Measurements from ENCODE around the gene NOG. TPM values are rescaled to one million over a fixed set of nuclear protein-coding genes. Genes with fewer than 3 reads are reported as not detected.

NOG gene
- total RNA-seq, 4 donors from 2014 or later = 2.9 to 6.7 (median 3.1) TPM

DNA sequence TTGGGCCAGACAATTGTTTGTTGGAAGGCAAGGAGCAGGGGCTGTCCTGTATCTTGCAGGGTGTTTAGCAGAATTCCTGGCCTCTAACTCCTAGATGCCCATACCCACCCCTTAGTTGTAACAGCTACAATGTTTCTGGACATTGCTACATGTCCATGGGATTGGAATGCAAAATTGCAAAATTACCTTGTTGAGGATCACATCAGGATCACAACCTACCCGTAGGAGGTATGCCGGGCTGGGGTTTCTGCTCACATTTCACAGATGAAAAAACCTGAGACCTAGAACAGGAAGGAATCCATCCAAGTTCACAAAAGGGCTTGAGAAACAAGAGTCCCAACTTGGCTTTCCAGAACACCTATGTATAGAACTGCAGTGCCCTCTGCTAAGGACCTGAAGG lies 22.7 kb downstream of the NOG start:
- intact Hi-C loops (cut with DNase I; ENCODE audit: low total_unique reads) = no loop called here
- no peak for DNase-seq
- no peak for TF ChIP-seq POLR2A (IDR thresholded peaks at IDR 0.05)
- TF ChIP-seq, protein P1, sequence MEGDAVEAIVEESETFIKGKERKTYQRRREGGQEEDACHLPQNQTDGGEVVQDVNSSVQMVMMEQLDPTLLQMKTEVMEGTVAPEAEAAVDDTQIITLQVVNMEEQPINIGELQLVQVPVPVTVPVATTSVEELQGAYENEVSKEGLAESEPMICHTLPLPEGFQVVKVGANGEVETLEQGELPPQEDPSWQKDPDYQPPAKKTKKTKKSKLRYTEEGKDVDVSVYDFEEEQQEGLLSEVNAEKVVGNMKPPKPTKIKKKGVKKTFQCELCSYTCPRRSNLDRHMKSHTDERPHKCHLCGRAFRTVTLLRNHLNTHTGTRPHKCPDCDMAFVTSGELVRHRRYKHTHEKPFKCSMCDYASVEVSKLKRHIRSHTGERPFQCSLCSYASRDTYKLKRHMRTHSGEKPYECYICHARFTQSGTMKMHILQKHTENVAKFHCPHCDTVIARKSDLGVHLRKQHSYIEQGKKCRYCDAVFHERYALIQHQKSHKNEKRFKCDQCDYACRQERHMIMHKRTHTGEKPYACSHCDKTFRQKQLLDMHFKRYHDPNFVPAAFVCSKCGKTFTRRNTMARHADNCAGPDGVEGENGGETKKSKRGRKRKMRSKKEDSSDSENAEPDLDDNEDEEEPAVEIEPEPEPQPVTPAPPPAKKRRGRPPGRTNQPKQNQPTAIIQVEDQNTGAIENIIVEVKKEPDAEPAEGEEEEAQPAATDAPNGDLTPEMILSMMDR (IDR thresholded peaks at IDR 0.05 in 4 of 5, conservative IDR thresholded peaks at IDR 0.05 in 1 of 5) = no peak
- Histone ChIP-seq H3K27ac (no peak overlapping the region), H3K9me3 (no peaks in the 10 kb centered on the region), H3K4me1 (no peaks in the 10 kb centered on the region), H3K36me3 (no peaks in the 10 kb centered on the region), H3K27me3 (no peaks in the 10 kb centered on the region), H3K4me3 (no peak overlapping the region)
- no peak for ATAC-seq
- in situ Hi-C loops (cut with MboI; ENCODE audit: low sequenced_read_pairs in 4 of 4) = no loop called here

DNA sequence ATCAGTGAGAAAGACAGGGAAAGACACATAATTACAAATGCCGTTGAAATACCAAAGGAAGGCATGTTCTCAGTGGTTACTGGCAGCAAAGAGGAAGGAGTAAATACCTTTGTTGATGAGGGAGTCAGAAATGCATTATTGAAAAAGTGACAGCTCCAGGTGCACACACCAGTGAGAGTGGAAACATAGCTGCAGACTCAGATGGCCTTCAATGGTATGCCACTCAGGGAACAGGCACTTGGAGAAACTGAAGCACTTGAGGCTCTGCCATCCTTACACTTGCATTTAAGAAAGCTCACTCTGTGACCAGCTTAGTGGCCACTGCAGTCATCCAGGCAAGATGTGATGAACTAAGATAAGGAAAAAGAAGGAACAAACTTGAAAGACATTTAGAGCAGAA lies 29.9 kb downstream of the NOG start:
- no peaks in the 10 kb centered on the region for H3K36me3 ChIP-seq
- in situ Hi-C loops (cut with MboI; ENCODE audit: low sequenced_read_pairs in 4 of 4) = no loop called here
- H3K27me3 ChIP-seq = no peaks in the 10 kb centered on the region
- TF ChIP-seq, protein P1 (IDR thresholded peaks at IDR 0.05 in 4 of 5, conservative IDR thresholded peaks at IDR 0.05 in 1 of 5) = no peak
- TF ChIP-seq POLR2A (IDR thresholded peaks at IDR 0.05) = no peak
- ATAC-seq (no peak), DNase-seq (no peak)
- no peak overlapping the region for H3K27ac ChIP-seq
- intact Hi-C loops (cut with DNase I; ENCODE audit: low total_unique reads) = no loop called here
- no peak overlapping the region for H3K4me3 ChIP-seq
- H3K4me1 ChIP-seq = no peaks in the 10 kb centered on the region
- H3K9me3 ChIP-seq = no peaks in the 10 kb centered on the region

DNA sequence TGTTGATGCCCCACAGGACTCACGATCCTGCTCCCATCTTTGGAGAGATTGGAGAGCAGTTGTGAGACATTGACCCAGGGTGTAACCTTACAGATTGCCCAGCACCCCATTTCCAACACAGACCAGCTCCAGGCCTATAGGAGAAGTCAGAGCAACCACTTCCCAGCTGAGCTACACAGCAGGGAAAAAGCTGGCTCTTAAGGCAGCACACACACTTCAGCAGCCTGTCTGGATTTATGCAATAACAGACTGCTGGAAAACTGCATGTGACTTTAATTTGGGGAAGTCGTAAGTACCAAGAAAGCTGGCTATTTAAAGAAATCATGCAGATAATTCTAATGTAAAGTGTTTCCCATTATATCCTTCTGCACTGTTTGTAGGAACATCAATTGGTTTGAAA lies 30.8 kb downstream of the NOG start:
- H3K36me3 ChIP-seq = no peaks in the 10 kb centered on the region
- ATAC-seq = no peak
- TF ChIP-seq, protein P1 (IDR thresholded peaks at IDR 0.05 in 4 of 5, conservative IDR thresholded peaks at IDR 0.05 in 1 of 5) = no peak
- TF ChIP-seq POLR2A (IDR thresholded peaks at IDR 0.05) = no peak
- DNase-seq = no peak
- H3K9me3 ChIP-seq = no peaks in the 10 kb centered on the region
- H3K27me3 ChIP-seq = no peaks in the 10 kb centered on the region
- intact Hi-C loops (cut with DNase I; ENCODE audit: low total_unique reads) (no loop called here), in situ Hi-C loops (cut with MboI; ENCODE audit: low sequenced_read_pairs in 4 of 4) (no loop called here)
- no peak overlapping the region for H3K4me3 ChIP-seq
- H3K4me1 ChIP-seq = no peaks in the 10 kb centered on the region
- H3K27ac ChIP-seq = no peak overlapping the region

DNA sequence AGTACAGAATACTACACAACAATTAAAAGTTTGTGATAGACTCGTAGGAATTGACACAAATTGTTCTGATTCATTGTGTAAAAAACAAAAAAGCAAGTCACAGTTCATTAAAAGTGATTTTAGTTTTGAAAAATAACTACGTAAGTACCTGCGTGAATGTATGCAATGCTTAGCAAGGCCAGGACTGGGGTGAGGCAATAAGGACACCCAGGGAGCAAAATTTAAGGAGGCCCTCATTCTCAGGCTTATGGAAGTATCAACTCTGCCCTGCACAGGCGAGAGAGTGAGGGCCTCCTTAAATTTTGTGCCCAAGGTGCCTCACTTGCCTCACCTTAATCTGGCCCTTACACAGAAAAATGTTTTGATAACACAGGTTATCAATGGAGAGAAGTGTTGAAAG lies 31.4 kb downstream of the NOG start:
- H3K27ac ChIP-seq = no peak overlapping the region
- no peaks in the 10 kb centered on the region for H3K36me3 ChIP-seq
- no peak for ATAC-seq
- H3K9me3 ChIP-seq = no peaks in the 10 kb centered on the region
- no peak overlapping the region for H3K4me3 ChIP-seq
- no peak for TF ChIP-seq POLR2A (IDR thresholded peaks at IDR 0.05)
- in situ Hi-C loops (cut with MboI; ENCODE audit: low sequenced_read_pairs in 4 of 4) = no loop called here
- H3K4me1 ChIP-seq = no peaks in the 10 kb centered on the region
- DNase-seq = no peak
- intact Hi-C loops (cut with DNase I; ENCODE audit: low total_unique reads) = no loop called here
- no peaks in the 10 kb centered on the region for H3K27me3 ChIP-seq

DNA sequence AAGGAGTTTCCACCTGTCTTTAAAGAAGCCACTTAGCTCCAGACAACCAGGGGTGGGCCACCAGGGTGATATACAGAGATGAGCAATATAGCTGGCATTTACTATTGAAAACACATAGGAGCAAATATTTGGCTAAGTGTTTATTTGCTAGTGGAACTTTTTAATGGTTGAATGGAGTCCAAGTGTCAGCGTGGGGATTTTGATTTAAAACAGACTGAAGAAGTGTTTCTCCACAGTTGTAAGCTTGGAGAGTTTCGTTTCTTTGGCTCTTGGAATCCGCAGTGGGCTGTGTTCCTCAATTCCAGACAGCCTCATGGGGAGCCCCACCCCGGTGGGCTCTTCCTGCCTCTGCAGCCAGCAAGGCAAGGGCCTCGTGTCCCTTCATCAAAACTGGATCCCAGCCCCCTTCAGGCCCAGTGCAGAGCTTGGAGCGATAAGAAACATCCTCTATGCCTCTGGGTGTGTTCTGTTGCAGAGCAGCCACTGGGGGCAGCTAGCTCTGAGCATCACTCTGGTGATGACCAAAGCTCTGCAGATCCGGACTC lies 36.1 kb downstream of the NOG start:
- no peaks in the 10 kb centered on the region for H3K36me3 ChIP-seq
- DNase-seq (no peak), ATAC-seq (no peak)
- in situ Hi-C loops (cut with MboI; ENCODE audit: low sequenced_read_pairs in 4 of 4) (no loop called here), intact Hi-C loops (cut with DNase I; ENCODE audit: low total_unique reads) (no loop called here)
- H3K27me3 ChIP-seq = no peaks in the 10 kb centered on the region
- no peak overlapping the region for H3K4me3 ChIP-seq
- H3K27ac ChIP-seq = no peak overlapping the region
- TF ChIP-seq, protein P1 (IDR thresholded peaks at IDR 0.05 in 4 of 5, conservative IDR thresholded peaks at IDR 0.05 in 1 of 5) = peak in 1 of 5 experiments; percentile 13
- no peak for TF ChIP-seq POLR2A (IDR thresholded peaks at IDR 0.05)
- no peaks in the 10 kb centered on the region for H3K9me3 ChIP-seq
- no peaks in the 10 kb centered on the region for H3K4me1 ChIP-seq
